Coronary artery (tissue), 2 donors: ENCODE measurements around the gene TIMM10.

Experiments
- DNase-seq: peaks from one replicate; pipeline ENCODE4 v3.0.0-alpha.2; 2017; ENCODE audit warnings: low spot score
- H3K27ac ChIP-seq, 2 donors: fragments of 200-600 bp; sonication (generic); one replicate each; pipeline ENCODE4 v1.5.1; 2016 to 2019
- H3K4me3 ChIP-seq: fragments of 200-600 bp; sonication (generic); 2 replicates; pipeline ENCODE4 v1.5.1; 2016; ENCODE audit warnings: mild to moderate bottlenecking, moderate library complexity
- CTCF ChIP-seq: fragments of 200-600 bp; sonication (generic); IDR thresholded peaks from one replicate; pipeline ENCODE4 v1.5.1; 2019; ENCODE audit warnings: antibody characterized with exemption

Gene TIMM10

DNA sequence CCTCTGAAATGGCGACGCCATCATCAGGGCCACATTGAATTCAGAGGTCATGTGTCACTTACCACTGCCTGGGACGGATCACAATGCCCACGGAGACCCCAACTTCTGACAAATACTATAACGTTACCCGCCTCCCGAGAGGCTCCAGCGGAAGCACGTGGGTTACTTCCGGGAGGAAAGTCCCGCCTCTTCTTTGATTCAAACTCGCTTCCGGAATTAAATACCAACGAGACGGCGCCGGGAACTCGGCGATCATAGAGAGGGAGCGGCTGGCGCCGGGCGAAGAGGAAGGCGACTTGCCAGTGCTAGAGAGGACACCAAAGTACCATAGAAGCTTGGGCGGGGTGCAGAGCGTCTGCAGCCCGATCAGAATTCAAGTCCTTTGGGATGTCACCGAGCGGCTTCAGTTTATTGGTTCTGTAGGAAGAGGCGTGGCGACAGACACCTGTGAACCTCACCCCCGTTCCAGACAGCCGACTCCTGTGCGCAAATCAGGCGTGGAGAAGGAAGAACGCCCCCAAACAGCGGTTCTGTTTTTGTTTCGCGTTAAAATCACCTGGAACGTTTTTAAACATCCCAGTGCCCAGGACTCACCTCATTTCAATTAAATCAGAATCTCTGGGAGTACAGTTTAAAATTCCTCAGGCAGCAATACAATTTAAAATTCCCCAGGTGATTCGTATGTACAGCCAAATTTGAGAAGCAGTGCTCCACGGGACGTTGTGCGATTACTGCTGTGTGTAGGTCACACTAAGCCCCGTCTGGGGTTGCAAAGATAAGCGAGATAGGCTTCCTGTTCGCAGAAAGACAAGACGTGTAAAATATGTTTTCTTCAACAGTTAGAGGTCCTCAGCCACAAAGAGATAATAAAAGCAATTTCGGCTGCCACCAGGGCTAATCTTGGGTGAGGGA, at the start of gene TIMM10:
TIMM10 (minus strand) TSS at position 159 of the 912 bp plus-strand sequence. CDS start 565 bp downstream, outside the sequence.
- peak within 1 kb of the TSS; percentile 40 to 56 for H3K27ac ChIP-seq
- peak; percentile 95 for DNase-seq
- H3K4me3 ChIP-seq: peak within 1 kb of the TSS; percentile 77
- TF ChIP-seq CTCF: no peak

DNA sequence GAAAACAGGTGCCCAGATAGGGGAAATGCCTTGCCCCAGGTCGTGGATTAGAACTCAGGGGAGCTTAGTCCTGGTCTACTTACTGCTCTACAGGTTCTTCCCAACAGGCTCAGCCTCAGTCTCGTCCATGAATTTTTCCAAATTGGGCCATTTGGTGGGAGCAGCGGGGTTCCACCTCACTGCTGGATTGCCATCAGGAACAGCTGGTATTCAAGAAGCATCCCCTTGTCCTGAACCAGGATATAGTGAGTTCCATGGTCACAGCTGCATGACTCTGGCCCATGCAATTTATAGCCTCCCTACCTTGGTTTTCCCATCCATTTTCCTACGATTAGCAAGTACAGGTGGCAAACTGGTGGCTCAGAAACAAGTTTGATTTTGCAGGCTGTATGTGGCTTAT, 43.5 kb upstream of the TIMM10 start:
- no peak overlapping the region for H3K4me3 ChIP-seq
- TF ChIP-seq CTCF: no peak
- DNase-seq: no peak
- no peak overlapping the region for H3K27ac ChIP-seq

- H3K4me3 ChIP-seq: no peak overlapping the region
- H3K27ac ChIP-seq: no peak overlapping the region
- no peak for TF ChIP-seq CTCF
- DNase-seq: no peak
These were observed 41.1 kb upstream of the TIMM10 start for GRCh38 chr11:57571606-57572005.

DNA sequence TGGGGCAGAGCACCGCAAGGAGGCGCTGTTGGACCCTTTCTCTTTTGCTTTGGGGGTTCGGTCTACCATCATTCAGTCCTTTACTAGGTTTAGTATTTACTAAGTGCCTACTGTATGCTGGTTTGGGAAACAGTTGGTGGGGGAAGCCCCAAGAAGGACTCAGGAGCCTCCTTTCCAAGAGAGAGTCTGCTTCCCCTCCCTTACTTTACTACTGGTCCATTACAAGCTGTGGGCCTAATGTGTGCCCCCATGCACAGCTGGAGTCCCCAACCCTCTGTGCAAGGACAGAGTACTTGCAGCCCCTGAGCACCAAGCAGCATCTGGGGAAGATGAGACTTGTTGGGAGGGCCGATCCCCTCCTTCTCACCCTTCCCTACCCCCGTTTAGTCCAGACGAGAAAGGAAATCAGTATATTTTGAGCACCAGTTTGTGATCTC, 37.8 kb upstream of the TIMM10 start:
- TF ChIP-seq CTCF: peak; percentile 91
- H3K27ac ChIP-seq: peak overlapping the region; percentile 20 to 85
- H3K4me3 ChIP-seq: peak overlapping the region; percentile 87
- no peak for DNase-seq

GRCh38 chr11:57567515-57568329, 37.2 kb upstream of the TIMM10 start, which contains the start of gene UBE2L6:
TSS of gene UBE2L6 (minus strand) at chr11:57567672. CDS start at chr11:57567611, 61 bp downstream.
- peak; percentile 86 for DNase-seq

More at GRCh38 chr11:57567515-57568329, 37.2 kb upstream of the TIMM10 start, which contains the start of gene UBE2L6:
- H3K27ac ChIP-seq: peak within 1 kb of the TSS; percentile 66 to 85
- peak within 1 kb of the TSS; percentile 87 for H3K4me3 ChIP-seq
- TF ChIP-seq CTCF: no peak
